HG03135 (cell line): Measurements from ENCODE around the gene POLR1F.
"Not testable (repeated sequence)": the region's sequence is repeated elsewhere in the genome, so short reads cannot be mapped to it uniquely, and the experiment has no call there.

ENCODE experiments used
- ATAC-seq: cut with Tn5 transposase; IDR thresholded peaks from one replicate; pipeline ENCODE4 v1.9.1; 2021; ENCODE audit warnings: mild to moderate bottlenecking, moderate library complexity; ENCODE audit not compliant: unreplicated experiment

The POLR1F gene, protein sequence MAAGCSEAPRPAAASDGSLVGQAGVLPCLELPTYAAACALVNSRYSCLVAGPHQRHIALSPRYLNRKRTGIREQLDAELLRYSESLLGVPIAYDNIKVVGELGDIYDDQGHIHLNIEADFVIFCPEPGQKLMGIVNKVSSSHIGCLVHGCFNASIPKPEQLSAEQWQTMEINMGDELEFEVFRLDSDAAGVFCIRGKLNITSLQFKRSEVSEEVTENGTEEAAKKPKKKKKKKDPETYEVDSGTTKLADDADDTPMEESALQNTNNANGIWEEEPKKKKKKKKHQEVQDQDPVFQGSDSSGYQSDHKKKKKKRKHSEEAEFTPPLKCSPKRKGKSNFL

DNA sequence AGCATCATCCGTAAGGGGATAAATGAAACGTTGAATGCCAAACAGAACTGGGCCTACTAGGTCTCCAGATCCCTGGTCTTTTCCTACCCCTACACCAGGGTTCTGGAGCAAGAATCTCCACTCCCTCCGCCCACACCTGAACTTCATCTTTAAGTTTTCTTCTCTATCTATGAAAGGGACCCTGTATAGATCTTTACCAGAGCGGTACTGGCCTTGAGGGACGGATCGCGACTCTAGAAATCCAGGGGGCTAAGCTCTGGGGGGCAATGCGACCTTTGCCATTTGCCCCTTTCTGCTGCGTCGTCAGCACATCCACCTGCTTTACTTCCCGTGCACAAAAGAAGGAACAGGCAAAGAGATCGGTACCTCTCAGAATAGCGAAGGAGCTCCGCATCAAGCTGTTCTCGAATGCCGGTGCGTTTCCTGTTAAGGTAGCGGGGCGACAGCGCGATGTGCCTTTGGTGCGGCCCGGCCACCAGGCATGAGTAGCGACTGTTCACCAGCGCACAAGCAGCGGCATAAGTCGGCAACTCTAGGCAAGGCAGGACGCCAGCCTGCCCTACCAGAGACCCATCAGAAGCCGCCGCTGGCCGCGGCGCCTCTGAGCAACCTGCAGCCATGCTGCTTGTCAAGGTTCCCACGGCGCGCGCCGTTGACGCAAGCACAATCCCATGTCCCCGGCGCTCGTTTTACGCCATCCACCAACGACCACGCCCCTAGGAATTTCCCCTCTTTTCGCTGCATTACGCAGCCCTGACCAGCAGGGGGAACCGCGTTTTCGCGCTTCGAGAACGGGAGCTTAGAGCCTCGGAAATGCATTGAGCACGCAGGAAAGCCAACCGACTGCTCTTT lies at the start of gene POLR1F:
TSS of gene POLR1F (minus strand) at position 641 of the 852 bp plus-strand sequence. CDS start at position 620, 21 bp downstream.
- ATAC-seq: peak; percentile 99

DNA sequence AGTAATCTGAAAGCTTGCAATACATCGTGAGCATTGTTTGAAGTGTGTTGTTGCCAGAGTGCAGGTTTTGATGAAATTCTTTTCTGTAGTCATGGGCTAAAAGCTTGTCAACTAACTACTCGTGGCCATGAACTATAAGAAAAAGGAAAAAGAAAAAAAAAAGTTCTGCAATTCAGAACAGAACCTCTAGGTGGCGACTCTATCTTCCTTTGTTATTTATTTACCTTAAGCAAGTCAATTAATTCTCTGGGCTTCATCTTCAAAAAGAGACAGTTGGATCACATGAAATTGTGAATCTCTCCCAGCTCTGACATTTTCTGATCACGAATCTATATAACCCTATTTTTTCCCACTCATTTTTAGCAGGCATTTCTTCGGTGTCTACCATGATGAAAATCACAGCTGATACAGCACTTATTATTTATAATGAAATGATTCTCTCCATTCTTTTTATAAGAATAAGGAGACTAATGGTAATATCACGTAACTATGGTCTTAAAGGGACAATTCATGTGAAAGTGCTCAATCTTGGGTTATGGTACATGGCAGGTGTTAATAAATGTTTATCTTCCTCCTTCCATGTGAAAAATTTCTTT lies 45.8 kb upstream of the POLR1F start:
- ATAC-seq: no peak

DNA sequence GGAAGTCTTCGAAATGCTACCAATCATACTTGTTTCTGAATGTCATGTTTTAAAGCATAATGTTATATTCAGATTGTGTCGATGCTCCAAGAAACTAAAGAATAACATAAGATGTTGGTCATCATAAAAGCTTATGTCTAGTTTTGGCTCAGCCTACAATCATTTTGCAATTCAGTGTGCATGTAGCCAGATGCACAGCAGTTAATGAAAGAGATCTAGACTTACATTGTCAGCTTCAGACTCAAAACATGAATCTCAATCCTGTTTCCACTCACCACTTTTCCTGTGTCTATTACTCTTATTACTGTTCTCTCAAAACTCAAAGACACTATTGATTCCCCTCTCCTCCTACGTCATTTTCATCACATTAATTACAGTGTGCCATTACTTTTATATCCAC lies 43.2 kb upstream of the POLR1F start:
- ATAC-seq: no peak

DNA sequence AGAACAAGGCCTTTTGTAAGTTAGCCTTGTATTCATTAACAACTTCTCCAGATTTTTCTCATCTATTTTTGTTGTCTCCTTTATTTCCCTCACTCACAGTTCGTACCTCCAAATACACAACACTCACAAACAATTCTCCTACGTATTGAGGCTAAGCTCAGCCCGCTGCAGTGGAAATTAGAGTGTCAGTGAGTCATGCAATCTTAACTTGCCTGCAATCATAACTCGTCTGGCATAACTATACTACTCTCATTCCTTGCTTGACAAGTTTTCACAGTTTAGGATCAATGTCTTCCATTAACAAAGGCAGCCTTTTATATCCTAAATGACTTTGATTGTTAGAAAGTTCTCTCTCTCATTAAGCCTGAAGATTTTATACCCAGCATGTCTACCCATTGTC lies 40.8 kb upstream of the POLR1F start:
- no peak for ATAC-seq

DNA sequence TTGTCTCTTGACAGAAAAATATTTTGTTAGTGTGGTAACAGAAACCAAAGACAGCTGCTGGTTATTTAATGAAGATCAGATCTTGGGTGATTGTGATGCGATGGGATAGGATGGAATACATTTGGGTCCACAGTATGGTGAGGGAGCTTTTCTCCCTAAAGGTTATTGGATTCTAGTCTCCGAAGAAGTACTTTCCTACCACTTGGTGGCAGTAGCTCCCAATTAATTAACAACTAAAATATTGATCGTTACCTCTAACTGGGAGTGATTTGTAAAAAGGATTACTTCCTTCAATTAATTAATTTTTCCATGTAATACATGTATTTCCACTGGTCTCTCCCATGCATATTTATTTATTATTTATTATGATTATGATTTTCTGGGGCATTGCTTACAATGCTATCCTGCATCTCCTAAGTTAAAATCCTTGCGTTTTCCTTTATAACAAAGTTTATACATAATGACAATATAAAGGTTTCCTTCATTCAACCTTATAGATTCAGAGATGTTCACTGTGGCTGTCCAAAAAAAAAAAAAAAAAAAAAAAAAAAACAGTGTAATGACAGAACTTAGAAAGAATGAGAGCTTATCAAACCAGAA lies 39.0 kb upstream of the POLR1F start:
- no peak for ATAC-seq

DNA sequence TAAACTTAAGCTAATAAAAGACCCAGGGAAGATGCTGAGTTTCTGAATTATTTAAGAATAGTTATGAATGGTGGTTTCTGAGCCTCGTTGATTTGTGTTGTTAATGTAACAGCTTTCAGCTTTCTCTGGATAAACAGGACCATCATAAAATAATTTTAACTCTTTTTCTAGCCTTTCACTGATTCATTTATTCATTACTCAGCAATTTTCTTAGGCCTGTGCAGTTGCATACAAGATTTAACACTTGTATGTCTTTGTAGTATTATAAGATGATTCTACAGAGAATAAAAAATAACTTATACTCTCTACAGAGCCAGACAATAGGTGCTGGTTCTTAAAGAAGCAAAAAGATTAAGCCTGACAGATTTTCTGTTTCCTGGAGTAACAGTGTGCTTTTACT lies 35.2 kb upstream of the POLR1F start:
- no peak for ATAC-seq

DNA sequence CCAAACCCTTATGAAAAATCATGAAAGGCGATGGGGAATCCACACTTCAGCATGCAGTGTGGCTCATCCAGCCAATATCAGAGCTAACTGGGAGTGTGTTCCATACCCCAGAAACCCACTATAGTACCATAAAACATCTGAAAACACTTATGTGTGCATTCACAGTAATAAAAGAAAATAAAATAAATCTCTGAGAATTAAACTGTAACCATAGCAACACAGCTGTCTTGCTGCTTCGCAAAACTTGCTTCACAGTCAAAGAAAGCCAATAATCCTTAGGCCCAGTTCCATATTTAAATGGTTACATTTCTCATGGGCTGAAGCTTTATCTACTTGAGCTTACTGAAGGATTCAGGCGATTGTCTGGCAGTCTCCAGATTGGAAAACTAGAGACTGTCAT lies 19.9 kb upstream of the POLR1F start:
- no peak for ATAC-seq

DNA sequence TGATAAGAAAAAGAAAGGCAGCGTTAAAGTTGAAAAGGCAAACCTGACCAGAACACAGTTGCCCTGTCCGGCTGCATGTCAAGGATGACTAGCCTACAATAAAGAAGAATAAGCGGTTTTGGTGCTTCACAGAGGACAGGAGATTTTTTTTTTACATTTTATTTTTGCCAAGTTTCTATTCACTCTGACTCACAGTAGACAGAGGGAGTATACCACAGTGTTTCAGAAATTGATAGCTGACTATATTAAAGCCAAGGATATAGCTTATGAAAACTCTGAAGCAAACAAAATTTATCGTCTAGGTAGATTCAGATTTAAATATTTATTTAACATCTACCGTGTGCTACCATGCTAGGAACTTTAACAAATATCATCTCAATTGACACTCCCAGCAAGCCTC lies 16.9 kb upstream of the POLR1F start:
- no peak for ATAC-seq

DNA sequence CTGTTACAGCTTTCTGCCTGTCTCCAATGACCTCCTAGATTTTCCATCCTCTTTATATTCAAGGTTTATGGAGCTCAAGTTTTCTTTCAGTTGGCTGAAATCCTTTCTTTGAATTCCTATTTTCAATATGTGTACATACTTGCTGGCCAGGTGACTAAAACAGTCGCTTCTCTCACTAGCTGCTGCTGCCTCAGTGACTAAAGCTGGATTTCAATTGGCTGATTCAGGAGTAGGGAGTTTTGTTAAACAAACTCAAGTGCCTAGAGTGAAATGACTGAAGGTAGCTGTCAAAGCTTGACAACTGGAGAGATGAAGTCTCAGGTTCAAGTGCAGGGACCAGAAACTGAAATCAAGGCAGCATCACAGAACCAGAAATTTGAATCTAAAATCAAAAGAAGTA lies 6.7 kb upstream of the POLR1F start:
- no peak for ATAC-seq

DNA sequence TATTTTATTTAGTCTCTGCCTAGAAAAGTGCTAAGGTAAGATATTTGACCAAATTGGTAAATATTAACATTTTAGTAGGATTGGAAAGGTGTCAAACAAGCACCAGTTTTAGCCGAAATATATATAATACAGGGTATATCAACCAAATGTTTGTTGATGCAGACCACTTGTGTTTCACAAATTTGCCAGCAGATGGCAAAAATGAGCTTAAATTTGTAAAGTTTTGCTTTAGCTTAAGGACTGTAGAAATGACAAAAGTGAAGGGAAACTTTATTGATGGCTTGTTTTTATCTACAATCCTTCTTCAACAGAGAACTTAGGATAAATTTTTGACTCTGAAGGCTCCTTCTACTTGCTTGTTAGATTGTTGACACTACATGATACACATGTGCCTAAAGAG lies 4.8 kb upstream of the POLR1F start:
- no peak for ATAC-seq

DNA sequence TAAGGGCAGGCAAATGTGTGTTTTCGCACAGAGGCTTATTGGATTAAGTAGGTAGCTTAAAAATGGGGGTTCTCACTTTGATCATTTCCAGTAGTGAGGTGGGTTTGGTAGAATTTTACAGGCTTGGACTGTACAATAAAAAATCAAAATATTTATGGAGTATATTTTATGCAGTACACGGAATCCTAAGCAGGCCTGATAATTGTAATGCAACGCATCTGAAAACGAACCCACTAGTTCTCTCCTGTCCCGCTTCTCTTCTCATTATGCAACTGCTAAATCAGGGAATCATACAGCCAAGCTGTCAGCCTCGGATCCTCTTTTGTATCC lies 377 bp upstream of the POLR1F start:
- no peak for ATAC-seq

DNA sequence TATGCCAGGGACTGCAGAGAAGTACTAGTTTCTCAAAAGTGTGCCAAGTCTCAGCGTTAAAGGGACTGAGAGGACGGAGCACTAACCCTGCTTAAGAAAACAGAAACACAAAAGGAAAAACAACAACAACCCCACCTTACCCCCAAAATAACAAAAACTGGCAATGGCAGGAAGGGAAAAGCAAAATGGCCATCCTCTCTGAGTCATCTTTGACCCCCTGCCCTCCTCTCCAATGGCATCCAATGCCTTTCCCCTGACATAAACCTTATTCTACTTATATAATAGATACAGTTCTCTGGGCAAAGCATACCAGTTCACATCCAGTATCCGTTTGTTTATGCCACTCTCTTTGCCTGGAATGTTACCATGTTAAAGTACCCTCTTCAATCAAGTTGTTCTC lies 1.6 kb downstream of the POLR1F start:
- ATAC-seq: no peak

DNA sequence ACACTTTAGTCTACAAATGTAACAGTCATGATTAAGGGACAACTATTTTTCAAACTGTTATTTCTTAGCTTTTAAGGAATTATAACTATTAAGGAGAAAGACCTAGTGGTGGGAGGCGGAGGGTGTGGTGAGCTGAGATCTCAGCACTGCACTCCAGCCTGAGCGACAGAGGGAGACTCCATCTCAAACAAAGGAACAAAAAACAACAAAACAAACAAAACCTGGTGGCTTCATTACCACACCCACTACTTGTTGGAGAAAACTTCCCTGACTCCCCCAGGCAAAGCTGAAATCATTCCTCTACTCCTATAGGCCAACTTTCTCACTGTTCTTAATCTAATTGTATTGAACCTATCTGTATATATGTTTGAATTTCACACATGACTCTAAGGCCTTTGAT lies 3.2 kb downstream of the POLR1F start:
- ATAC-seq: no peak

DNA sequence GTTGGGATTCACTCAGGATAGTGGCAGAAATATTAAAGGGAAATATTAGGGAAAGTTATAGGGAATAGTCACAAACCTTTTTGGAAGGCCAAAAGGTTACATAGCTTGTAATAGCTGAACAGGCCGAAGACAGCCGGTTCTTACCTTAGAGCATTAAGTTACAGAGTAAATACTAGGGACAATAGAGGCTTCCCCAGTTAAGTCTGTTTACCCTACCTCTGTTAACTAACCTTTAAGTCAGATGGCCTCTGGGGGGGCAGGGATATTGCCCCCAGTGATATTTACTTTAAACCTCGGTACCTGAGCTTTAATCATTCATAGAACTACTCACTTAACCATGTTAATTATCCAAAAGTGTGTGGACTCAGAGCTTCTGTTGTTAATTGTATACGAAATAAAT lies 7.4 kb downstream of the POLR1F start:
- no peak for ATAC-seq

DNA sequence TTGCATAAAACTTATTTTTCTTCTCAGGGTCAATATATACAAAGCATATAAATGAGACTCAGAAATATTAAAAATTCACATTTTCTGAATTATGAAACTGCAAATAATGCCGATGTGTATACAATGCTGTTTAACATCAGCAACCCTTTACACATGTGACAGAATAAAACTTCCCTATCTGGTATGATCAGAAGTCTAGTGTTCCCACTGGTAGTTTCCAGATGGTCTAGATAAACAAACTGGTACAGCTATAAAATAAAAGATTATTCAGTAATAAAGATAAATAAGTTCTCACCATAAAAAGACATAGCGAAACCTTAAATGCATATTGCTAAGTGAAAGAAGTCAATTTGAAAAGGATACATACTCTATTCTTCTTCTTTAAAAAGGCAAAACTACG lies 7.9 kb downstream of the POLR1F start:
- no peak for ATAC-seq

DNA sequence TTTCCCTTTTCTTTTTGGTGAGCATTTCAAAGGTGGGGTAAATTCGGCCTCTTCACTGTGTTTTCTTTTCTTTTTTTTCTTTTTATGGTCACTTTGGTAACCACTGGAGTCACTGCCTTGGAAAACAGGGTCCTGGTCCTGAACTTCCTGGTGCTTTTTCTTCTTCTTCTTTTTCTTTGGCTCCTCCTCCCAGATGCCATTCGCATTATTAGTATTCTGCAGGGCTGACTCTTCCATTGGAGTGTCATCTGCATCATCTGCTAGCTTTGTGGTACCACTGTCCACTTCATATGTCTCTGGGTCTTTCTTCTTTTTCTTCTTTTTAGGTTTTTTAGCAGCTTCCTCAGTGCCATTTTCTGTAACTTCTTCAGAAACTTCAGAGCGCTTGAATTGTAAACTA lies 10.5 kb downstream of the POLR1F start:
- no peak for ATAC-seq

DNA sequence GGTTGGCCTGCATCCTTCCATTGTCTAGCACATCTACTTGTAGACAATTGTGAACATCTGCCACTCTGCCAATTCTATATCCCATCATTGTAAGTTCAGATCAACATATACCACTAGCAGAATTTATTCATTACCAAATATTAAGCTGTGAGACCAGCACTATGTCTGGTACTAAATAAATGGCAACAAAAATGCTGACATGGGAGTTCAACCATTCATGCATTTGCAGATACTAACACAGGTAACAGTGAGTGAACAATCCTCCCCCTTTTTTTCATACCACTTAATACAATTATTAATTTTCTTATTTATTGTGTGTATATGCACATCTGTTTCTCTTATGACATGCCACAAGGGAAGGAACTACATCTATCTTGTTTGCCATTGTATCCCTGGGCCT lies 11.9 kb downstream of the POLR1F start:
- no peak for ATAC-seq

DNA sequence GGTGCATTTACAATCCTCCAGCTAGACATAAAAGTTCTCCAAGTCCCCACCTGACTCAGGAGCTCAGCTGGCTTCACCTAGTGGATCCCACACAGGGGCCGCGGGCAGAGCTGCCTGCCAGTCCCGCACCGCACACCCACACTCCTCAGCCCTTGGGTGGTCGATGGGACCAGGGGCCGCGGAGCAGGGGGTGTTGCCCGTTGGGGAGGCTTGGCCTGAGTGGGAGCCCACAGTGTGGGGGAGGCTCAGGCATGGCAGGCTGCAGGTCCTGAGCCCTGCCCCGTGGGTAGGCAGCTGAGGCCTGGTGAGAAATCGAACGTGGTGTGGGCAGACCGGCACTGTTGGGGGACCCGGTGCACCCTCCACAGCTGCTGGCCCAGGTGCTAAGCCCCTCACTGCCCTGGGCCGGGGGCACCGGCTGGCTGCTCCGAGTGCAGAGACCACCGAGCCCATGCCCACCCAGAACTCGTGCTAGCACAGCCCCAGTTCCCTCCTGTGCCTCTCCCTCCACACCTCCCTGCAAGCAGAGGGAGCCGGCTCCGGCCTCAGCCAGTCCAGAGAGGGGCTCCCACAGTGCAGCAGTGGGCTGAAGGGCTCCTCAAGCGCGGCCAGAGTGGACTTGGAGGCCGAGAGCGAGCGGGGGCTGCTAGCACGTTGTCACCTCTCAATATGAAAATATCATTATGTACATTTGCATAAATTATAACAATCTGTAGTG lies 16.6 kb downstream of the POLR1F start:
- no peak for ATAC-seq

DNA sequence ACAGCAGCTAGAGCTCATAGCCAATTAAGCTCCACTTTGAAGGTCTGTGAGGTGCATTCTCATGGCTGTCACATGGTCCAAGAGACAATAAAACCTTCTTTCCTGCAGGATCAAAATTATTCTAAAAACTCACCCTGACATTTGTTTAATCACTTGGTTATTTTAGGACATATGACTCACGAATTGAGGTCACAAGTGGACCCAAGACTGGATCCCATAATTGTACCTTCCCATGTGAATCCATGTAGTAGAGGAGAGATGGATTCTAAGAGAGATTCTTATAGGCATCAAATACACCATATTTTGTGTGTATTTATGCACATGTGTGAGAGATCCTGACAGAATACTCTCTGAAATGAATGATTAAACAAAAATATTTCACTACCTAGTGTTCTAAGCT lies 18.1 kb downstream of the POLR1F start:
- no peak for ATAC-seq

DNA sequence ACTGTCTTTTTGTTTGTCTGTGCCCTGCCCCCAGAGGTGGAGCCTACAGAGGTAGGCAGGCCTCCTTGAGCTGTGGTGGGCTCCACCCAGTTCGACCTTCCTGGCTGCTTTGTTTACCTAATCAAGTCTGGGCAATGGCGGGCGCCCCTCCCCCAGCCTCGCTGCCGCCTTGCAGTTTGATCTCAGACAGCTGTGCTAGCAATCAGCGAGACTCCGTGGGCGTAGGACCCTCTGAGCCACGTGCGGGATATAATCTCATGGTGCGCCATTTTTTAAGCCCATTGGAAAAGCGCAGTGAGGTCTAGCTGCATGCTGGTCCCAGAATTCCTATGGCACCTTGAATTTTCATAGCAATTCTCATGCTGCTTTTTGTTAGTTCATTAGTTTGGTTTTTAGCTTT lies 19.7 kb downstream of the POLR1F start:
- ATAC-seq: not testable (repeated sequence)

DNA sequence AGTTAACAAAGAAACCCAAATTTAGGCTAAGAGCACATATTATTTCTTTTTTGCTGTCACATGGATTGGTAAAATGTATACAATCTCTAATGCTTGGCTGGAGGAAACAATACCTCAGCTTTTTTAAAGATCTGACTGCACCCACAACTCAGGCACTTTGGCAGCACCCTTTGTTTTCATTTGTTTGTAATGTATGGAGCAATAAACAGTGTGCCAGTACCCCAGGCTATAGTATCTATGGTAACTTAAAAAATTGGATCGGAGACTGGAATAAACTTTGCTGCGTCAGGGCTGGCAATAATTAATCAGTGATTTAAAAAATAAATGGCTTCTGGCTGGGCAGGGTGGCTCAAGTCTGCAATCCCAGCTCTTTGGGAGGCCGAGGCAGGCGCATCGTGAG lies 27.2 kb downstream of the POLR1F start:
- no peak for ATAC-seq
